K562 (cell line): ENCODE data around the gene RAB3IP. TPM values are rescaled to one million over a fixed set of nuclear protein-coding genes. Genes with fewer than 3 reads are reported as not detected.

Experiments used
- ATAC-seq: fragments of 200-7000 bp; cut with Tn5 transposase; 3 replicates; pipeline ENCODE4 v1.9.1; 2020; ENCODE audit warnings: moderate library complexity
- BruUV-seq: library from RNA; stranded (reverse); fragments of 400-500 nt; replicated peaks from 2 replicates; lab custom pipeline; 2021; lab: Mats Ljungman, UMichigan
- CTCF ChIA-PET: fragments of 300-600 bp; formaldehyde crosslinking; extraction: SDS; loops from one replicate; lab custom pipeline; 2021; ENCODE audit warnings: low intra/inter-chr PET ratio; lab: Yijun Ruan, JAX
- POLR2A ChIA-PET: fragments of 300-600, 350-650 bp; sonication (Branson Sonifier 250); formaldehyde crosslinking; extraction: SDS; loops from one replicate; lab custom pipeline; 2021; ENCODE audit warnings: antibody characterized with exemption, inconsistent platforms; lab: Yijun Ruan, JAX
- DNase-seq, 4 experiments: peaks; one replicate each; pipeline versions ENCODE4 v3.0.0 to v3.0.0-alpha.2; 2011 to 2018; ENCODE audit warnings: low spot score in 3 of 4, mixed read lengths in 3 of 4; ENCODE audit errors: extremely low read depth in 1 of 4
- FAIRE-seq: peaks from 2 replicates; lab custom pipeline; 2011; peaks lifted over from hg19 to GRCh38; lab: Jason Lieb, UNC
- H2AFZ ChIP-seq: 2 replicates; pipeline ENCODE4 v1.6.0; 2011; ENCODE audit warnings: low read depth, low read length, control low read depth, inconsistent platforms
- H3K27ac ChIP-seq: fragments of 200-600 bp; 3 replicates; pipeline ENCODE4 v1.8.0; 2011; ENCODE audit warnings: low read depth, mild to moderate bottlenecking, control low read depth, inconsistent platforms, low read length, moderate library complexity, mixed read lengths; ENCODE audit errors: extremely low read depth
- H3K27me3 ChIP-seq, 2 experiments: fragments of 300-600 bp in 1 of 2; 2 replicates in 1 of 2; 3 replicates in 1 of 2; pipeline versions ENCODE4 v1.6.0 to v1.8.0; 2011; ENCODE audit warnings: inconsistent platforms in 2 of 2, low read length in 2 of 2, mild to moderate bottlenecking in 1 of 2, mixed read lengths in 1 of 2, moderate library complexity in 1 of 2; ENCODE audit not compliant: control insufficient read depth in 2 of 2, insufficient read depth in 2 of 2
- H3K36me3 ChIP-seq: fragments of 300-600 bp; 3 replicates; pipeline ENCODE4 v1.8.0; 2011; ENCODE audit warnings: mild to moderate bottlenecking, low read length, inconsistent platforms; ENCODE audit not compliant: control insufficient read depth, insufficient read depth
- H3K4me1 ChIP-seq, 2 experiments: fragments of 200-600 bp in 1 of 2; replicated peaks in 1 of 2; 2 replicates in 1 of 2; 3 replicates in 1 of 2; pipeline versions ENCODE4 v1.5.1 to v1.8.0; 2011; ENCODE audit warnings: inconsistent platforms in 2 of 2, low read length in 2 of 2, mild to moderate bottlenecking in 1 of 2, mixed read lengths in 1 of 2, moderate library complexity in 1 of 2; ENCODE audit not compliant: control insufficient read depth in 2 of 2, insufficient read depth in 2 of 2
- H3K4me2 ChIP-seq: 2 replicates; pipeline ENCODE4 v1.6.1; 2011; ENCODE audit warnings: low read length, control low read depth, inconsistent platforms, mixed read lengths; ENCODE audit not compliant: insufficient read depth
- H3K4me3 ChIP-seq: fragments of 200-600 bp; sonication (generic), shearing (Covaris generic); 2 replicates; pipeline ENCODE4 v1.5.1; 2016; ENCODE audit warnings: control low read depth, inconsistent platforms
- H3K79me2 ChIP-seq: fragments of 200-600 bp; 3 replicates; pipeline ENCODE4 v1.8.0; 2011; ENCODE audit warnings: low read length, inconsistent platforms; ENCODE audit not compliant: control insufficient read depth, insufficient read depth
- H3K9ac ChIP-seq, 2 experiments: 2 replicates each; pipeline versions ENCODE4 v1.6.0 to v1.6.1; 2011; ENCODE audit warnings: low read depth in 2 of 2, low read length in 2 of 2, control low read depth in 1 of 2, inconsistent platforms in 1 of 2, mild to moderate bottlenecking in 1 of 2, mixed read lengths in 1 of 2; ENCODE audit not compliant: insufficient read depth in 1 of 2
- H3K9me1 ChIP-seq: one replicate; pipeline ENCODE4 v1.6.0; 2011; ENCODE audit warnings: inconsistent platforms, mild to moderate bottlenecking, low read length, moderate library complexity; ENCODE audit not compliant: control insufficient read depth, insufficient read depth
- H3K9me3 ChIP-seq: replicated peaks from 2 replicates; pipeline ENCODE4 v1.5.1; 2011; ENCODE audit warnings: low read depth, low read length, inconsistent platforms; ENCODE audit not compliant: control insufficient read depth, insufficient read depth
- H4K20me1 ChIP-seq: replicated peaks from 2 replicates; pipeline ENCODE4 v1.6.1; 2011; ENCODE audit warnings: low read length, inconsistent platforms, mixed read lengths; ENCODE audit not compliant: control insufficient read depth, insufficient read depth
- CREM ChIP-seq: IDR thresholded peaks from 2 replicates; pipeline ENCODE4 v1.6.1; 2014; ENCODE audit warnings: antibody characterized with exemption, low read depth
- CTBP1 ChIP-seq: fragments of 450-650 bp; IDR thresholded peaks from 2 replicates; pipeline ENCODE4 v1.6.1; 2016; ENCODE audit warnings: borderline replicate concordance
- GATA2 ChIP-seq: sonication (generic); formaldehyde crosslinking; IDR thresholded peaks from 2 replicates; pipeline ENCODE4 v1.4.0; 2020; ENCODE audit warnings: mild to moderate bottlenecking, missing genetic modification reagents
- JUND ChIP-seq, 2 experiments: IDR thresholded peaks; 2 replicates in 1 of 2; 3 replicates in 1 of 2; pipeline ENCODE4 v1.6.1; 2011; ENCODE audit warnings: borderline replicate concordance in 2 of 2, low read depth in 2 of 2, low read length in 2 of 2, improper control_type of control experiment in 1 of 2, missing biosample characterization in 1 of 2, missing genetic modification characterization in 1 of 2, missing genetic modification reagents in 1 of 2
- MTA2 ChIP-seq: fragments of 450-650 bp; IDR thresholded peaks from 2 replicates; pipeline ENCODE4 v1.6.1; 2016; ENCODE audit warnings: low read depth
- POLR2AphosphoS2 ChIP-seq: IDR thresholded peaks from 2 replicates; pipeline ENCODE4 v1.6.1; 2012; ENCODE audit warnings: low read length, improper control_type of control experiment
- RAD21 ChIP-seq, 2 experiments: fragments of 250-450 bp in 1 of 2; fragments of 450-650 bp in 1 of 2; sonication (Bioruptor Pico) in 1 of 2; formaldehyde crosslinking in 1 of 2; IDR thresholded peaks in 1 of 2; conservative IDR thresholded peaks in 1 of 2; 2 replicates each; pipeline versions ENCODE4 v1.4.0 to v1.8.0; 2020 to 2022; ENCODE audit warnings: mild to moderate bottlenecking in 2 of 2, moderate library complexity in 1 of 2
- RBFOX2 ChIP-seq: fragments of 200-400 bp; formaldehyde crosslinking; IDR thresholded peaks from 2 replicates; pipeline ENCODE4 v1.6.1; 2017; ENCODE audit warnings: low read depth, mild to moderate bottlenecking, low read length, moderate library complexity
- RCOR1 ChIP-seq, 2 experiments: IDR thresholded peaks; 2 replicates each; pipeline ENCODE4 v1.6.1; 2012; ENCODE audit warnings: low read depth in 2 of 2, low read length in 2 of 2, borderline replicate concordance in 1 of 2, improper control_type of control experiment in 1 of 2
- SMC3 ChIP-seq: conservative IDR thresholded peaks from 2 replicates; pipeline ENCODE4 v1.6.1; 2011; ENCODE audit warnings: low read depth, low read length, improper control_type of control experiment; ENCODE audit not compliant: insufficient read depth
- ZNF146 ChIP-seq: IDR thresholded peaks from one replicate; pipeline ENCODE4 v1.6.1; 2018; ENCODE audit warnings: missing compliant biosample characterization; ENCODE audit not compliant: unreplicated experiment
- ZNF263 ChIP-seq: sonication (generic); formaldehyde crosslinking; IDR thresholded peaks from 2 replicates; pipeline ENCODE4 v1.8.0; 2022; ENCODE audit warnings: mild to moderate bottlenecking, missing genetic modification reagents, borderline replicate concordance
- WGBS: fragments of 100-300 bp; shearing (Covaris generic); methylation state at CpG from one replicate; pipeline ENCODE4 v1.1.6; 2016; ENCODE audit warnings: low coverage, mixed read lengths; ENCODE audit not compliant: insufficient coverage; ENCODE audit errors: missing lambda C conversion rate; 5-methylcytosine and 5-hydroxymethylcytosine counted together
- in situ Hi-C: fragments of 300-500 bp; cut with MboI; formaldehyde crosslinking; loops from 4 replicates; pipeline ENCODE4 v1.15.0; 2018; ENCODE audit warnings: inconsistent platforms, mixed read lengths
- intact Hi-C: fragments of 100-400 bp; cut with micrococcal nuclease; formaldehyde crosslinking; loops from 2 replicates; pipeline ENCODE4 v1.14.2; 2022
- polyA plus RNA-seq, 8 experiments: library from polyadenylated mRNA; depleted of rRNA in 4 of 8; stranded (reverse) in 5 of 8; unstranded in 3 of 8; fragments of >200 nt; fragmentation: Nextera tagmentation in 2 of 8; fragmentation: Illumina TruSeq in 1 of 8; extraction: Ambion mirVana in 2 of 8; extraction: Trizol in 1 of 8; gene quantifications; 2 replicates each; pipeline versions ENCODE4 v1.2.1 to v1.2.3, GENCODE V29; 2011 to 2014; ENCODE audit warnings: inconsistent platforms in 1 of 8, missing spikeins in 1 of 8
- total RNA-seq, 7 experiments: library from RNA; depleted of rRNA in 6 of 7; stranded (reverse); fragments of >200 nt in 6 of 7; fragmentation: Illumina TruSeq in 2 of 7; extraction: Trizol in 2 of 7; gene quantifications; 2 replicates each; pipeline versions ENCODE4 v1.2.1 to v1.2.3, GENCODE V29; 2011 to 2021; ENCODE audit warnings: low replicate concordance in 1 of 7
- TF ChIP-seq, protein P1 (sequence below), 2 experiments: fragments of 450-650 bp in 1 of 2; sonication (generic) in 1 of 2; formaldehyde crosslinking in 1 of 2; IDR thresholded peaks in 1 of 2; conservative IDR thresholded peaks in 1 of 2; 2 replicates each; pipeline versions ENCODE4 v1.6.1 to v1.8.1; 2016 to 2023; ENCODE audit warnings: mild to moderate bottlenecking in 2 of 2, moderate library complexity in 2 of 2, inconsistent platforms in 1 of 2, missing genetic modification reagents in 1 of 2
- TF ChIP-seq, protein P2 (sequence below): IDR thresholded peaks from 2 replicates; pipeline ENCODE4 v1.6.1; 2011; ENCODE audit warnings: borderline replicate concordance, low read depth, mild to moderate bottlenecking, moderate library complexity, low read length; ENCODE audit not compliant: insufficient read depth, poor library complexity, severe bottlenecking
- TF ChIP-seq, protein P3 (sequence below), 3 experiments: IDR thresholded peaks in 2 of 3; conservative IDR thresholded peaks in 1 of 3; 2 replicates each; pipeline ENCODE4 v1.5.1; 2011 to 2012; ENCODE audit warnings: low read length in 3 of 3, mild to moderate bottlenecking in 3 of 3, control low read depth in 2 of 3, improper control_type of control experiment in 1 of 3, inconsistent platforms in 1 of 3, low read depth in 1 of 3, mixed read lengths in 1 of 3, moderate library complexity in 1 of 3; ENCODE audit not compliant: insufficient read depth in 2 of 3

Gene RAB3IP
- total and polyA plus RNA-seq, 9 of the 15 experiments (the other 6 are each of a cell fraction or from before 2014, with no cell fraction given): 5.6 to 25.5 (median 11.3) TPM

DNA sequence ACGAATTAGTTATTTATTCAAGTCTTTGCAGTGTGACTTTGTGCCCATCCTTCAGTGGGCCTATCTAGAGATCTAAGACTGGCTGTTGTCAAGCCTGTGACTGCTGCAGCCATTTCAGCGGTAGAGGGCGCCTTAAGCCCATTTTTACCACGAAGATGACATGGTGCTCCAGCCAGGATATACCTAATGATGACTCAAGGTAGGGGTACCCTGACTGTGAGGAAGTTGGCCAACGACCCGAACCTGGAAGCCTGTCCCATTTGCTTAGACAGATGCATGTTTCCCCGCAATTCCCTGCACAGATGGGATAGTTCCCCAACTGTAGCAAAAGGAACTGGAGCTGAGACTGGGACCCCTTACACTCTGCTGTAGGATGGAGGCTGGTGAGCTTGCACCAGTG lies 41.3 kb downstream of the RAB3IP start:
- Histone ChIP-seq H3K4me3 (no peak overlapping the region), H3K4me2 (no peak overlapping the region), H3K36me3 (no peaks in the 10 kb centered on the region), H3K79me2 (no peaks in the 10 kb centered on the region), H3K27me3 (no peaks in the 10 kb centered on the region), H3K27ac (no peak overlapping the region), H3K9me1 (peaks cover 4% of the 10 kb centered on the region), H4K20me1 (no peaks in the 10 kb centered on the region), H3K9me3 (no peaks in the 10 kb centered on the region), H3K4me1 (no peaks in the 10 kb centered on the region), H3K9ac (no peak overlapping the region), H2AFZ (no peak overlapping the region)
- peak; percentile 35 to 71 (median 52) for DNase-seq
- ChIA-PET POLR2A (interaction anchor here (0.8 to 1.2 kb wide), 3 partner anchors 49 to 138 kb away, joined by 3 to 5 read pairs (median 5); no protein-coding TSS in a partner anchor), CTCF (no interaction called here)
- intact Hi-C loops: loop anchor here (5.0 to 10.0 kb wide), 3 partner anchors 97 to 947 kb away; no protein-coding TSS in a partner anchor
- peak; percentile 65 for FAIRE-seq
- no TSS peak for BruUV-seq
- ATAC-seq: peak; percentile 98
- in situ Hi-C loops: no loop called here
- WGBS: 1% methylated on average over 7 of the region's 7 CpGs
- TF ChIP-seq MTA2: no peak
- peak; percentile 37; the same call in 1 of the 2 replicates for TF ChIP-seq CREM
- TF ChIP-seq ZNF263 (CRISPR knock-in tag): peak; percentile 29; the same call in 1 of the 2 replicates
- TF ChIP-seq, protein P1, sequence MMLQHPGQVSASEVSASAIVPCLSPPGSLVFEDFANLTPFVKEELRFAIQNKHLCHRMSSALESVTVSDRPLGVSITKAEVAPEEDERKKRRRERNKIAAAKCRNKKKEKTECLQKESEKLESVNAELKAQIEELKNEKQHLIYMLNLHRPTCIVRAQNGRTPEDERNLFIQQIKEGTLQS (IDR thresholded peaks at IDR 0.05): 0 out of 2 replicates have a peak, but pooled peaks have one; percentile 8
- TF ChIP-seq, protein P1 (CRISPR knock-in tag; conservative IDR thresholded peaks at IDR 0.05): no peak
- no peak for TF ChIP-seq POLR2AphosphoS2
- 0 out of 2 replicates have a peak, but pooled peaks have one; percentile 20 for TF ChIP-seq CTBP1
- TF ChIP-seq SMC3: peak; percentile 52
- no peak for TF ChIP-seq RBFOX2
- peak; percentile 36; the same call in 1 of the 2 replicates for TF ChIP-seq JUND (IDR thresholded peaks at IDR 0.05; ENCODE audit: borderline replicate concordance, low read depth, low read length)
- peak; percentile 30; the same call in 1 of the 3 replicates for TF ChIP-seq JUND (tag; IDR thresholded peaks at IDR 0.05; ENCODE audit: borderline replicate concordance, low read depth, low read length)
- 0 out of 4 replicates have a peak, but pooled peaks of 1 of the 2 experiments have one; percentile 48 for TF ChIP-seq RCOR1 (IDR thresholded peaks at IDR 0.05; ENCODE audit: borderline replicate concordance in 1 of 2, low read depth in 2 of 2, low read length in 2 of 2)
- TF ChIP-seq, protein P2, sequence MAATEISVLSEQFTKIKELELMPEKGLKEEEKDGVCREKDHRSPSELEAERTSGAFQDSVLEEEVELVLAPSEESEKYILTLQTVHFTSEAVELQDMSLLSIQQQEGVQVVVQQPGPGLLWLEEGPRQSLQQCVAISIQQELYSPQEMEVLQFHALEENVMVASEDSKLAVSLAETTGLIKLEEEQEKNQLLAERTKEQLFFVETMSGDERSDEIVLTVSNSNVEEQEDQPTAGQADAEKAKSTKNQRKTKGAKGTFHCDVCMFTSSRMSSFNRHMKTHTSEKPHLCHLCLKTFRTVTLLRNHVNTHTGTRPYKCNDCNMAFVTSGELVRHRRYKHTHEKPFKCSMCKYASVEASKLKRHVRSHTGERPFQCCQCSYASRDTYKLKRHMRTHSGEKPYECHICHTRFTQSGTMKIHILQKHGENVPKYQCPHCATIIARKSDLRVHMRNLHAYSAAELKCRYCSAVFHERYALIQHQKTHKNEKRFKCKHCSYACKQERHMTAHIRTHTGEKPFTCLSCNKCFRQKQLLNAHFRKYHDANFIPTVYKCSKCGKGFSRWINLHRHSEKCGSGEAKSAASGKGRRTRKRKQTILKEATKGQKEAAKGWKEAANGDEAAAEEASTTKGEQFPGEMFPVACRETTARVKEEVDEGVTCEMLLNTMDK: peak; percentile 29
- TF ChIP-seq ZNF146 (CRISPR knock-in tag): no peak
- peak; percentile 30 to 74; a peak in 3 of 4 replicates for TF ChIP-seq RAD21 (CRISPR knock-in tag; conservative IDR thresholded peaks at IDR 0.05 in 1 of 2, IDR thresholded peaks at IDR 0.05 in 1 of 2)
- TF ChIP-seq, protein P3, sequence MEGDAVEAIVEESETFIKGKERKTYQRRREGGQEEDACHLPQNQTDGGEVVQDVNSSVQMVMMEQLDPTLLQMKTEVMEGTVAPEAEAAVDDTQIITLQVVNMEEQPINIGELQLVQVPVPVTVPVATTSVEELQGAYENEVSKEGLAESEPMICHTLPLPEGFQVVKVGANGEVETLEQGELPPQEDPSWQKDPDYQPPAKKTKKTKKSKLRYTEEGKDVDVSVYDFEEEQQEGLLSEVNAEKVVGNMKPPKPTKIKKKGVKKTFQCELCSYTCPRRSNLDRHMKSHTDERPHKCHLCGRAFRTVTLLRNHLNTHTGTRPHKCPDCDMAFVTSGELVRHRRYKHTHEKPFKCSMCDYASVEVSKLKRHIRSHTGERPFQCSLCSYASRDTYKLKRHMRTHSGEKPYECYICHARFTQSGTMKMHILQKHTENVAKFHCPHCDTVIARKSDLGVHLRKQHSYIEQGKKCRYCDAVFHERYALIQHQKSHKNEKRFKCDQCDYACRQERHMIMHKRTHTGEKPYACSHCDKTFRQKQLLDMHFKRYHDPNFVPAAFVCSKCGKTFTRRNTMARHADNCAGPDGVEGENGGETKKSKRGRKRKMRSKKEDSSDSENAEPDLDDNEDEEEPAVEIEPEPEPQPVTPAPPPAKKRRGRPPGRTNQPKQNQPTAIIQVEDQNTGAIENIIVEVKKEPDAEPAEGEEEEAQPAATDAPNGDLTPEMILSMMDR (IDR thresholded peaks at IDR 0.05 in 2 of 3, conservative IDR thresholded peaks at IDR 0.05 in 1 of 3; ENCODE audit: insufficient read depth in 2 of 3, low read depth in 1 of 3, low read length in 3 of 3): peak; percentile 59 to 77 (median 72)
- TF ChIP-seq GATA2: peak; percentile 79
